NCI-H345 treated with DMSO at 0.1 percent for 48 hours (cell line): ENCODE results near the gene DLK1.

Source experiments
- DNase-seq: peaks from one replicate; lab custom pipeline; 2025; ENCODE audit not compliant: unreplicated experiment; lab: John Stamatoyannopoulos, UW

The DLK1 gene

DNA sequence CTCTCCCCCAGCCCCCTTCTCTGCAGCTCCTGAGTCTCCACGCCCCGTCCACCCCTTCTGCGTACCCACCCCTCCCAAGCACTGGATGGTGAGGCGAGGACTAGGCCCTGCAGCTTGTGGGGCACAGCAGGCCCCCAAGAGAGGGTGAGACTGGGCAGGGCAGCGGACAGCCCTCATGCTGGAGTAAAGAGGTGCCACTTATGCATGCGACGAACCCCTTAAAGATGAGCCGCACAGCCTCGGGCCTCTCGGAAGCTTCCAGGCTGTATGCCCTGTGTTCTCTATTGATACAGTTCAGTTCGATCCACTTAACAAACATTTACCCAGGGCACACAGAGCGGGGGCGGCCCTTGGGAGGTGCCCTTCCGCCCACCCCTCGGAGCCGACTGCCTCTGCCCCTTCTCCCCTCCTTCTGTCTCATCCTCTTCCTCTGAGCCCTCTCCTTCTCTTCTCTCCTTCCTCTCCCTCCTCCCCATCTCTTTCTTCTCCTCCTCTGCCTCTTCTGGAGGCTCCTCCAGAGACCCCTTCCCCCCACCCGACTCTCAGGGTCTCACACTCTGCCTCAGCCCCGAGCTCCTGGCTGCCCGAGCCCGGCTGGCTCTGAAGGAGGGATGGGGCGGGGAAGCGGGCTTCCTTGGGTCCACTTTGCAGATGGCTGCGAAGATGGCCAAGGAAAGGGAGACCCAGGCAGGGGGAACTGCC is 32.7 kb upstream of the DLK1 start:
- DNase-seq: no peak

DNA sequence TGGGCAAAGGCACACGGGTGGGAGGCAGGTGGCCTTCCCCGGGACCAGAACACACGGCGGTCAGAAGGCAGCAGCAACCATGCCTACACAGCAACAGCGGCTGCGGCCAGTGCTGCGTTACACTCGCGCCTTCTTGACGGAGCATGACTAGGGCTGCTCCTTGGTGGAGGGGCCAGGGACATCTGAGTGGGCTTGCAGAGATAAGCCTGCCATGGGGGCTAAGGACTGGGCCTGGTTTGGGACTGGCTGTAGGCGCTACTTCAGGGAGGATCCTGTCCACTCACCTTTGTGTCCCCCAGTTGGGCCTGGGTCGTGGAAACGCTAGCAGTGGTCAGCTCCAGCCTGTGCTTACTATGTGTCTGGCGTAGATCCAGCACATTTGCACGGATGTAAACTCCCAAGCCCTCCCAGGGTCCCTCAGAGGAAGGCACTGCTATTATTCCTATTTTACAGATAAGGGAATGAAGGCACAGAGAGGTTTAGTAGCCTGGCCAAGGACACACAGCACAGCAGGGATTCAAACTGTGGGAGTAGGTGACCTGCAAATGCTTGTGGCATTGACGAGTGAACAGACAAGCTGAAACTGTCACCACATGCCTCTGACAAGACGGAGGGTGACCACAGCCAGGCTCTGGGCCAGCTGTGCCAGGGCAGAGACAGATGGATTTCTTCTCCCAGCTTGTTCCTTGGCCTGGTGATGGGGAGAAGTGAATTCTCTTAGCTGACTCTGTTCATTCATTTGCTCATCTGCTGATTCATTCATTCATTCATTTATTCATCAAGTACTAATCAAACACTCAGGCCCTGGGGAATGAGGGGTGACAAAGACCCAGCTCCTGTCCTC is 31.9 kb upstream of the DLK1 start:
- DNase-seq: no peak

DNA sequence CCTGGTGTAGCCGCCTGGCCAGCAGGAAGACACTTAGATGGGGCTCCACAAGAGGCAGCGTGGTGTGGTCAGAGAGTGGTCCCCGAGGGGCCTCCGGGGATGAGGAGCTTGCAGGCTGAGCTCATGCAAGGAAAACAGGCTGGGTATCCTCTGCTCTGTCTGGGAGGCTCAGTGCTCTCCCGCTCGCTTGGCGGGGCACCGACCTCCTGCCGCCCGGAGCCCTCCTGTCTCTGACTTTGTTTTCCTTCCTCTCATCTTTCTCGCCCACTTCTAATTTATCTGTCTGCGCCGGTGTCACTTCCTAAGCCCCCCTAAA is 31.3 kb upstream of the DLK1 start:
- DNase-seq: no peak

GRCh38 chr14:100696008-100696407 is 30.7 kb upstream of the DLK1 start:
- no peak for DNase-seq

- no peak for DNase-seq
These were observed 30.1 kb upstream of the DLK1 start for GRCh38 chr14:100696590-100696989.

DNA sequence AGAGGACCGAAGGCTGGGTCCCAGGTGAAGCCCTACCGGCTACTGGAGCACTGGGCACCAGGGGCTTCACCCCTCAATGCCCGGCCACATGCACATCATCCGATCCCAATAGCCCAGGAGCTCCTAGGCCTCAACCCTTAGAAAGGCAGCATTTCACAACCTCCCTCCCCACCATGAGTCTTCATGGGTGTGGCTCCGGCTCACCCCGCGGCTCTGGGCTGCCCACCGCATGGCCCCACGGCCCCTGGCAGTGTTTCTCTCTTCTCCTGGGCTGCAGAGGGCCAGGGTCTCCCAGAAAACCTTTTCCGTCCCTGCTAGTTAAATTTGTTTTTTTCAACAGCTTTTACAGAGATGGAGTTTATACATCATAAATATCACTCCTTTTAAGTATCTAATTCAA is 28.6 kb upstream of the DLK1 start:
- no peak for DNase-seq

DNA sequence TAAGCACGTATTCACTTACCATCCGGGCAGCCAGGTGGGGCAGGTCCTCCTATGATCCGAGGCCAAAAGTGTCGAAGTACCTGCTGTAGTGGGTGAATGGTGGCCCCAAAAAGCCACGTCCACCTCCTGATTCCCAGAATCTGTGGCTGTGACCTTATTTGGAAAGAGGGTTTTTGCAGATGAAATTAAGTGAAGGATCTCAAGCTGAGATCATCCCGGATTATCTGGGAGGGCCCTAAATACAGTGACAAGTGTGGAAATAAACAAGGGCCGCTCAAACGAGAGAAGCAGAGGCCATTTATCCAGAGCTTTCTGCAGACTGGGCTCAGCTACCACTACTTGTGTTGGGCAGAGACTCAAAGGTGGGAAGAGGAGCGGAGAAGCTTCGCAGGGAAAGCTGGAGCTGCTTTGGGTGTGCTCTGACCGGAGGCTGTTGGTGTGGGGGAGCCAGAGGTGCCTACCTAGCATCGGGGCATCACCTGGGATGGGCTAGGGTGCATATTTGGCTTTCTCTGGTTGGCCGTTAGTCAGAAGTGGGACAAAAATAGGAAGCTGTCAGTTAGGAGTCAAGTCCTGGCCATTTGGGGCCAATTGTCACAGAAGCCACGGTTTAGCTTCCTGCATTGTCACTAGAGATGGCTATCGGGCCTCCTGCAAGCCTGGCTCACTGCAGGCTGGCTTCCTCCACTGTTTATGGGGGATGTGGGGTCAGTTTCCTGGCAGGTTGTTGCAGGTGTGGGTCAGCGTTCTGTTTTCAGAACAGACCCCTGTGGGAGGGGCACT is 27.8 kb upstream of the DLK1 start:
- DNase-seq: no peak

DNA sequence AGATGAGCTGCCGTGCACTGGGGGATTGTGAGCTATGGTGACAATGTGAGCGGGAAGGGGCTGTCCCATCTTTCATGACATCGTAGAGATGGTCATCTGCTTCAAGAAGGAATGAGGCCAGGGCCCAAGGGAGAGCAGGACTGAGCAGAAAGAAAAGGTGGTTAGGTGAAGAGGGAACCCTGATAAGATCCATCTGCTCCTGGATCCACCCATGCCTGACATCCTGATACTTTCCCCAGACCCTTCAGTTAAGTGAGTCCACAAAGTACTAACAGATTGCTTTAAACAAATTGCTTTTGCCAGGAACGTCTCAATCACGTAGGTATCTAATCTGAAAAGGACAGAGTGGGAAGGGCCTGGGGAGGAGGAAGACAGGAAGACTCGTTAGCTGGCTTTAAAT is 25.4 kb upstream of the DLK1 start:
- no peak for DNase-seq

- no peak for DNase-seq
These were observed 24.1 kb upstream of the DLK1 start for GRCh38 chr14:100702590-100702989.

- no peak for DNase-seq
These were observed 23.1 kb upstream of the DLK1 start for GRCh38 chr14:100703386-100704220.

DNA sequence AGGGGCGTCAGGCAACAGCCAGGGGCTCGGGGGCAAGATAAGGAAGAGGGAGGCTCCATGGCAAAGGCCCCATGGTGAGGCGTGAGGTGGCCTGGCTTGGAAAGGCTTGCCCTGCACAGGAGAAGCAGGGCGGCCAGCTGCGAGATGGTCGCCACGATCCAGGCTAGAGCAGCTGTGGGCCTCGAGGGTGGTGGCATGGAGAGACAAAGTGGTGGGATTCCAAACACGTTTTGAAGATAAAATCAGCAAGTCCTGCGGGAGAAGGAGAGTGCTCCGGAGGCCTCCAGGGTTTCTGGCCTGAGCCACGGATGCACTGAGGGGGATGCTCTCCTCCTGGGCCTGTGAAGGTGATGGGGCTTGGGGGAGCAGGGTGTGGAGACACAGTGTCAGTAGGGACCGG is 20.5 kb upstream of the DLK1 start:
- no peak for DNase-seq

GRCh38 chr14:100706860-100707259 is 19.8 kb upstream of the DLK1 start:
- DNase-seq: no peak

- no peak for DNase-seq
These were observed 18.0 kb upstream of the DLK1 start for GRCh38 chr14:100708425-100709288.

- no peak for DNase-seq
These were observed 17.1 kb upstream of the DLK1 start for GRCh38 chr14:100709289-100710284.

DNA sequence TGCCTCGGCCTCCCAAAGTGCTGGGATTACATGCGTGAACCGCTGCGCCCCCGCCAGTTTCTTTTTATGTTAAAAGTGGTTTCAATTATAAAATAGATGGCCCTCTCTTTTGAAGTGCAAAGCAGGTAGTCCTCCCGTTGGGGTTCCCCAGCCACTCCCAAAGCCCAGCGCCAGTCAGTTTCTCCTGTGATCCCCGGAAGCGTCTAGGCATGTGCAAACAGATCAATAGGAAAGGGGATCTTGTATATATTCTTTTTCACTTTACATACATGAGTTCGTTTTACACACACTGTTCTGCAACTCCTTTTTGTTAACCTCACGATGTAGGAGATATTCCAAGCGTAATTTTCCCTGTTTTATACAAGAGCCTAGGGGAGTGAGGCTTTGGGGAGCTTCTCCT is 16.3 kb upstream of the DLK1 start:
- DNase-seq: no peak

GRCh38 chr14:100710826-100711462 is 15.7 kb upstream of the DLK1 start:
- DNase-seq: no peak

- DNase-seq: no peak
These were observed 15.2 kb upstream of the DLK1 start for GRCh38 chr14:100711493-100711892.

- DNase-seq: no peak
These were observed 14.2 kb upstream of the DLK1 start for GRCh38 chr14:100712490-100712889.
